ENCODE measurements around the gene PGS1. TPM values are rescaled to one million over a fixed set of nuclear protein-coding genes. Genes with fewer than 3 reads are reported as not detected.

The PGS1 gene
- total and polyA plus RNA-seq, 2 donors from 2014 or later, result 15.6 to 65.4 TPM

DNA sequence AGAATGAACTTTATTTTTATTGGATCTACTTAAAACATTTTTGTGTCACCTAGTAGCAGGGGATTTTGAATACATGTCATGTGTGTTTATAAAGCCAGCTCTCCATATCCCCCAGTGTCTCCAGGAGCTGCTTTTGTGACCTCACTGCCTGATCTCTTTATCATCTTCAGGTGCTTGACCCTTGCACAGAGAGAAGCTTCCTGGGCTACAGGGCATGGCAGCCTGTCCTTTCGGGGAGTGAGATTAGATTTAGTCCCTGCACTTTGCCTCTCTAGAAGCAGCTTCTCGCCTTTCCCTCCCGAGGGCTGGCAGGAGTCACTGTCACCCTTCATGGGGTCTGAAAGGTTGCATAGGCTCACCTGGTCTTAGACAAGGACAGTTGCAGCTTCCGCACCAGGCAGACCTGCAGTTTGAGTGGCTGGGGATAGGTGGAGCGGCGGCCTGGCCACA, 42.7 kb downstream of the PGS1 start:
- Histone ChIP-seq H3K4me3 (ENCODE audit: low read length in 3 of 3) (no peak overlapping the region), H3K9ac (ENCODE audit: low read length in 3 of 3) (no peak overlapping the region), H3K9me3 (ENCODE audit: control insufficient read depth in 2 of 3, insufficient read depth in 1 of 3, low read length in 3 of 3) (no peaks in the 10 kb centered on the region), H3K27me3 (ENCODE audit: control insufficient read depth, insufficient read depth, low read length) (no peaks in the 10 kb centered on the region), H3K36me3 (ENCODE audit: control insufficient read depth in 2 of 3, insufficient read depth in 3 of 3, low read length in 3 of 3) (peaks cover 0 to 30% (median 20%) of the 10 kb centered on the region in 3 donors), H3K27ac (ENCODE audit: low read depth in 2 of 2, low read length in 2 of 2) (no peak overlapping the region), H3K4me1 (ENCODE audit: control insufficient read depth in 2 of 3, insufficient read depth in 2 of 3, low read depth in 1 of 3, low read length in 3 of 3) (peaks cover 0 to 16% (median 0%) of the 10 kb centered on the region in 3 donors)
- TF ChIP-seq, protein P1, sequence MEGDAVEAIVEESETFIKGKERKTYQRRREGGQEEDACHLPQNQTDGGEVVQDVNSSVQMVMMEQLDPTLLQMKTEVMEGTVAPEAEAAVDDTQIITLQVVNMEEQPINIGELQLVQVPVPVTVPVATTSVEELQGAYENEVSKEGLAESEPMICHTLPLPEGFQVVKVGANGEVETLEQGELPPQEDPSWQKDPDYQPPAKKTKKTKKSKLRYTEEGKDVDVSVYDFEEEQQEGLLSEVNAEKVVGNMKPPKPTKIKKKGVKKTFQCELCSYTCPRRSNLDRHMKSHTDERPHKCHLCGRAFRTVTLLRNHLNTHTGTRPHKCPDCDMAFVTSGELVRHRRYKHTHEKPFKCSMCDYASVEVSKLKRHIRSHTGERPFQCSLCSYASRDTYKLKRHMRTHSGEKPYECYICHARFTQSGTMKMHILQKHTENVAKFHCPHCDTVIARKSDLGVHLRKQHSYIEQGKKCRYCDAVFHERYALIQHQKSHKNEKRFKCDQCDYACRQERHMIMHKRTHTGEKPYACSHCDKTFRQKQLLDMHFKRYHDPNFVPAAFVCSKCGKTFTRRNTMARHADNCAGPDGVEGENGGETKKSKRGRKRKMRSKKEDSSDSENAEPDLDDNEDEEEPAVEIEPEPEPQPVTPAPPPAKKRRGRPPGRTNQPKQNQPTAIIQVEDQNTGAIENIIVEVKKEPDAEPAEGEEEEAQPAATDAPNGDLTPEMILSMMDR (IDR thresholded peaks at IDR 0.05; ENCODE audit: borderline replicate concordance, extremely low read depth, insufficient read depth), result no peak
- no peak for FAIRE-seq
- intact Hi-C loops (cut with DNase I), result loop anchor here (5.0 kb wide), 1 partner anchor 129 kb away; no protein-coding TSS in a partner anchor
- DNase-seq, result peak in 1 of 5 donors; percentile 46

DNA sequence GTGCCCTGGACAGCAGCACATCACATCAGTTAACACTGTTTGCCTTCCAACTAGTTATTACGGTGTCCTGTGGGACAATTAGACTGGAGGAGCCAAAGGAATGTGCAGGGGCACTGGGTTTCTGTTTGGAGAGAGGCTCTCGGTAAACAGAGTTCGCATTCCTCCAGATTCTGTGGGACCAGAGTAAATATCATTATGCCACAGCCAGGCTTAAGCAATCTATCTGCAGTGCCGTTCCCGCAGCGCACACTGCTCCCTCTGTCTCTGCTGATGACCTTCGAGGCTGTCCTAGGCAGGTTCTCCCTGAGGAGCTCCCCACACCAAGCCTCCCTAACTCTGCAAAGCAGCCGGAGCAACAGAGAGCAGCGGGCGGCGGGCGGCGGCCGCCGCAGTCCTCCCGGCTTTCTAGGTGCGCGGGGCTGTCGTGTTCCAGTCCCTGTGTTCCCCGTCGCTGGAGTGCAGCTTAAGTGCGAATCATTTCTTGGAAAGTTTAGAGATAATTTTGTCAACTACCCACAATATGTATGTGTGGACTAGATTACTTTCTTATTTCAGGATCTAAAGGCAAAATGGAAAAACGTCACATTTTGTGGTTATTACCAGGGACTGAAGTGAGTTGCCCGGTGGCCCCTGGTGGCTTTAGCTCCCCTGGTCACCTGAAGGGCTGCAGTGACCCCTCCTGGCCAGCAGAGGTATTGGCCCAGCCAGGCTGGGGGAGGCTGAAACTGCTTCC, 43.3 kb downstream of the PGS1 start:
- H3K4me1 ChIP-seq (ENCODE audit: control insufficient read depth in 2 of 3, insufficient read depth in 2 of 3, low read depth in 1 of 3, low read length in 3 of 3), result peaks cover 0 to 12% (median 0%) of the 10 kb centered on the region in 3 donors
- H3K27ac ChIP-seq (ENCODE audit: low read depth in 2 of 2, low read length in 2 of 2), result no peak overlapping the region
- no peak overlapping the region for H3K4me3 ChIP-seq (ENCODE audit: low read length in 3 of 3)
- peaks cover 0 to 30% (median 20%) of the 10 kb centered on the region in 3 donors for H3K36me3 ChIP-seq (ENCODE audit: control insufficient read depth in 2 of 3, insufficient read depth in 3 of 3, low read length in 3 of 3)
- intact Hi-C loops (cut with DNase I), result loop anchor here (5.0 kb wide), 1 partner anchor 129 kb away; no protein-coding TSS in a partner anchor
- DNase-seq (peak; percentile 79 to 90 (median 84)), FAIRE-seq (no peak)
- no peaks in the 10 kb centered on the region for H3K27me3 ChIP-seq (ENCODE audit: control insufficient read depth, insufficient read depth, low read length)
- H3K9ac ChIP-seq (ENCODE audit: low read length in 3 of 3), result no peak overlapping the region
- TF ChIP-seq, protein P1 (IDR thresholded peaks at IDR 0.05; ENCODE audit: borderline replicate concordance, extremely low read depth, insufficient read depth), result peak; percentile 94
- H3K9me3 ChIP-seq (ENCODE audit: control insufficient read depth in 2 of 3, insufficient read depth in 1 of 3, low read length in 3 of 3), result no peaks in the 10 kb centered on the region

DNA sequence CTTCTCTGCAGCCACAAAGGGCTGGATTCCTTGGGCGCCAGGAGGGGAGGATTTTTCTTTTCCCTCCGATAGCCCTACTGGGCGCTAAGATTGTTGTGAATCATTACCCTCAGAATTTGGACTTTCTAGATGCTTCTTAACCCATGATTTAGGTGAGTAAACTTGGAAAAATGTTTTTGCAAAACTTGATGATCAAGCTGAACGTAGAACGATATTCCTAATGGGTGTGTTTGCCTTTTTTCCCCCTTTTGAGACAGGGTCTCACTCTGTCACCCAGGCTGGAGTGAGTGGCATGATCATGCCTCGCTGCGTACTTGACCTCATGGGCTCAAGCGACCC, 43.8 kb downstream of the PGS1 start:
- H3K9me3 ChIP-seq (ENCODE audit: control insufficient read depth in 2 of 3, insufficient read depth in 1 of 3, low read length in 3 of 3), result no peaks in the 10 kb centered on the region
- FAIRE-seq (no peak), DNase-seq (no peak)
- H3K9ac ChIP-seq (ENCODE audit: low read length in 3 of 3), result no peak overlapping the region
- TF ChIP-seq, protein P1 (IDR thresholded peaks at IDR 0.05; ENCODE audit: borderline replicate concordance, extremely low read depth, insufficient read depth), result no peak
- peaks cover 0 to 35% (median 20%) of the 10 kb centered on the region in 3 donors for H3K36me3 ChIP-seq (ENCODE audit: control insufficient read depth in 2 of 3, insufficient read depth in 3 of 3, low read length in 3 of 3)
- intact Hi-C loops (cut with DNase I), result loop anchor here (5.0 kb wide), 1 partner anchor 130 kb away; no protein-coding TSS in a partner anchor
- no peak overlapping the region for H3K4me3 ChIP-seq (ENCODE audit: low read length in 3 of 3)
- peaks cover 0 to 10% (median 0%) of the 10 kb centered on the region in 3 donors for H3K4me1 ChIP-seq (ENCODE audit: control insufficient read depth in 2 of 3, insufficient read depth in 2 of 3, low read depth in 1 of 3, low read length in 3 of 3)
- no peaks in the 10 kb centered on the region for H3K27me3 ChIP-seq (ENCODE audit: control insufficient read depth, insufficient read depth, low read length)
- no peak overlapping the region for H3K27ac ChIP-seq (ENCODE audit: low read depth in 2 of 2, low read length in 2 of 2)

Data from kidney (tissue), 14 donors.